Measurements from ENCODE around the gene MKKS. TPM values are rescaled to one million over a fixed set of nuclear protein-coding genes. Genes with fewer than 3 reads are reported as not detected.
"Not testable (repeated sequence)": the region's sequence is repeated elsewhere in the genome, so short reads cannot be mapped to it uniquely, and the experiment has no call there.

The MKKS gene
- total RNA-seq, 1 donor from 2014 or later: 5.1 TPM

GRCh38 chr20:10402938-10403608 is 30.9 kb downstream of the MKKS start:
- H3K4me3 ChIP-seq (ENCODE audit: low read depth, low read length): no peak overlapping the region
- TF ChIP-seq CTCF (conservative IDR thresholded peaks at IDR 0.05; ENCODE audit: low read depth, low read length): no peak

GRCh38 chr20:10398834-10399369 is 35.1 kb downstream of the MKKS start:
- no peak for DNase-seq (ENCODE audit: low read depth)
- TF ChIP-seq CTCF (conservative IDR thresholded peaks at IDR 0.05; ENCODE audit: low read depth, low read length): no peak
- H3K4me3 ChIP-seq (ENCODE audit: low read depth, low read length): no peak overlapping the region

More at GRCh38 chr20:10402938-10403608, 30.9 kb downstream of the MKKS start:
- DNase-seq (ENCODE audit: low read depth): no peak

- not testable (repeated sequence) for H3K4me3 ChIP-seq (ENCODE audit: low read depth, low read length)
These were observed 39.3 kb downstream of the MKKS start for GRCh38 chr20:10394752-10395151.

GRCh38 chr20:10390709-10391108 is 43.3 kb downstream of the MKKS start:
- DNase-seq (ENCODE audit: low read depth): no peak
- TF ChIP-seq CTCF (conservative IDR thresholded peaks at IDR 0.05; ENCODE audit: low read depth, low read length): no peak
- no peak overlapping the region for H3K4me3 ChIP-seq (ENCODE audit: low read depth, low read length)

More at GRCh38 chr20:10394752-10395151, 39.3 kb downstream of the MKKS start:
- DNase-seq (ENCODE audit: low read depth): not testable (repeated sequence)

GRCh38 chr20:10388597-10388996 is 45.4 kb downstream of the MKKS start:
- TF ChIP-seq CTCF (conservative IDR thresholded peaks at IDR 0.05; ENCODE audit: low read depth, low read length): no peak
- DNase-seq (ENCODE audit: low read depth): no peak
- no peak overlapping the region for H3K4me3 ChIP-seq (ENCODE audit: low read depth, low read length)

GRCh38 chr20:10387686-10388085 is 46.3 kb downstream of the MKKS start:
- no peak overlapping the region for H3K4me3 ChIP-seq (ENCODE audit: low read depth, low read length)
- DNase-seq (ENCODE audit: low read depth): no peak
- TF ChIP-seq CTCF (conservative IDR thresholded peaks at IDR 0.05; ENCODE audit: low read depth, low read length): no peak

GRCh38 chr20:10385850-10386544 is 48.0 kb downstream of the MKKS start:
- no peak for DNase-seq (ENCODE audit: low read depth)
- no peak for TF ChIP-seq CTCF (conservative IDR thresholded peaks at IDR 0.05; ENCODE audit: low read depth, low read length)
- no peak overlapping the region for H3K4me3 ChIP-seq (ENCODE audit: low read depth, low read length)
